Ectodermal cell (in vitro differentiated cells): ENCODE data around the gene OR8J3. TPM values are rescaled to one million over a fixed set of nuclear protein-coding genes. Genes with fewer than 3 reads are reported as not detected.
"Not testable (repeated sequence)": the region's sequence is repeated elsewhere in the genome, so short reads cannot be mapped to it uniquely, and the experiment has no call there.

Experiments used
- H3K27ac ChIP-seq: 2 replicates; pipeline ENCODE4 v1.7.0; 2013; ENCODE audit warnings: mild to moderate bottlenecking, low read depth, low read length; ENCODE audit not compliant: insufficient read depth, poor library complexity, severe bottlenecking
- H3K27me3 ChIP-seq: 2 replicates; pipeline ENCODE4 v1.7.0; 2013; ENCODE audit warnings: mild to moderate bottlenecking, low read length; ENCODE audit not compliant: insufficient read depth, control insufficient read depth, poor library complexity, severe bottlenecking
- H3K36me3 ChIP-seq: one replicate; pipeline ENCODE4 v1.7.0; 2013; ENCODE audit warnings: low read length; ENCODE audit not compliant: control insufficient read depth, insufficient read depth
- H3K4me1 ChIP-seq: one replicate; pipeline ENCODE4 v1.7.0; 2013; ENCODE audit warnings: low read length; ENCODE audit not compliant: control insufficient read depth, insufficient read depth
- H3K4me3 ChIP-seq: 2 replicates; pipeline ENCODE4 v1.7.0; 2013; ENCODE audit warnings: low read depth, low read length, control low read depth; ENCODE audit not compliant: insufficient read depth
- H3K9me3 ChIP-seq: 2 replicates; pipeline ENCODE4 v1.7.0; 2013; ENCODE audit warnings: mild to moderate bottlenecking, low read length, moderate library complexity; ENCODE audit not compliant: control insufficient read depth
- whole genome bisulfite sequencing, 2 experiments: methylation state at CpG; one replicate each; pipeline ENCODE4 v1.1.7; 2013; ENCODE audit warnings: missing lambda C conversion rate in 2 of 2; 5-methylcytosine and 5-hydroxymethylcytosine counted together
- polyA plus RNA-seq, 4 experiments: library from polyadenylated mRNA; stranded (reverse); fragments of 50-300 nt; gene quantifications; one replicate each; pipeline ENCODE4 v1.2.3, GENCODE V29; 2013

Gene OR8J3
- polyA plus RNA-seq (2013, experiment 1 of 4): not detected
- polyA plus RNA-seq (2013, experiment 2 of 4): not detected
- not detected for polyA plus RNA-seq (2013, experiment 3 of 4)
- not detected for polyA plus RNA-seq (2013, experiment 4 of 4)

GRCh38 chr11:56140151-56140661 is at the start of gene OR8J3:
TSS of gene OR8J3 (minus strand) at chr11:56140201. CDS start at chr11:56137718, 2,483 bp downstream.
- H3K27ac ChIP-seq: no peak within 1 kb of the TSS
- no peaks in the 10 kb centered on the region for H3K9me3 ChIP-seq
- H3K27me3 ChIP-seq: no peaks in the 10 kb centered on the region
- H3K4me1 ChIP-seq: no peaks in the 10 kb centered on the region
- no peak within 1 kb of the TSS for H3K4me3 ChIP-seq
- no peaks in the 10 kb centered on the region for H3K36me3 ChIP-seq

GRCh38 chr11:56188602-56189001 is 48.6 kb upstream of the OR8J3 start:
- no peak overlapping the region for H3K27ac ChIP-seq
- H3K4me3 ChIP-seq: no peak overlapping the region
- WGBS, 2 experiments: 87 to 94% methylated on average over 3 of the region's 3 CpGs

GRCh38 chr11:56183459-56183858 is 43.5 kb upstream of the OR8J3 start:
- H3K27ac ChIP-seq: no peak overlapping the region
- H3K36me3 ChIP-seq: no peaks in the 10 kb centered on the region
- no peaks in the 10 kb centered on the region for H3K4me1 ChIP-seq
- H3K9me3 ChIP-seq: no peaks in the 10 kb centered on the region
- H3K4me3 ChIP-seq: no peak overlapping the region
- no peaks in the 10 kb centered on the region for H3K27me3 ChIP-seq

More at GRCh38 chr11:56188602-56189001, 48.6 kb upstream of the OR8J3 start:
- Histone ChIP-seq H3K27me3 (no peaks in the 10 kb centered on the region), H3K9me3 (no peaks in the 10 kb centered on the region), H3K36me3 (no peaks in the 10 kb centered on the region), H3K4me1 (no peaks in the 10 kb centered on the region)

DNA sequence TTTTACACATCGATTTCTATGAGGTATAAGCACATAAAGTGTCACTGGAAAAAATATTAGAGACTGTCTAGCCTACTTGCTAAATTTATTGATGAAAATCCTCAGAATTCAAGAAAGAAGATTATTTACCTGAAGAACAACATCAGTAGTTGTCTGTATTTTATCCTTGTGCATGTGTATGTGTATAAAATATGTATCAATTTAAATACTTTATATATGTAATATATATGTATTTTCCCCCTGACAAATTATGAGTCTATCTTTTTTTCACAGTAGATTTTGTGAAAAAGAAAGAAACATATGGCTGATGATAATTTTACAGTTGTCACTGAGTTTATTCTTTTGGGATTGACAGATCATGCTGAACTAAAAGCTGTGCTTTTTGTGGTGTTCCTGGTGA is 36.3 kb upstream of the OR8J3 start, which contains the start of gene OR5J2:
OR5J2 (plus strand) TSS at position 301 of the 400 bp plus-strand sequence; CDS start at position 301, 0 bp downstream.
- 94 to 100% methylated on average over 1 of the region's 1 CpG for WGBS, 2 experiments
- Histone ChIP-seq H3K27me3 (no peaks in the 10 kb centered on the region), H3K9me3 (no peaks in the 10 kb centered on the region), H3K4me3 (no peak within 1 kb of the TSS), H3K4me1 (no peaks in the 10 kb centered on the region), H3K27ac (no peak within 1 kb of the TSS), H3K36me3 (no peaks in the 10 kb centered on the region)

GRCh38 chr11:56172256-56172830 is 32.3 kb upstream of the OR8J3 start:
- WGBS, 2 experiments: 88 to 97% methylated on average over 2 to 3 of the region's 3 CpGs
- H3K9me3 ChIP-seq: no peaks in the 10 kb centered on the region
- H3K27ac ChIP-seq: no peak overlapping the region
- no peaks in the 10 kb centered on the region for H3K27me3 ChIP-seq
- H3K4me3 ChIP-seq: no peak overlapping the region
- no peaks in the 10 kb centered on the region for H3K4me1 ChIP-seq
- no peaks in the 10 kb centered on the region for H3K36me3 ChIP-seq

GRCh38 chr11:56163804-56164203 is 23.8 kb upstream of the OR8J3 start:
- Histone ChIP-seq H3K4me3 (no peak overlapping the region), H3K36me3 (no peaks in the 10 kb centered on the region), H3K27me3 (no peaks in the 10 kb centered on the region), H3K4me1 (no peaks in the 10 kb centered on the region), H3K27ac (no peak overlapping the region), H3K9me3 (no peaks in the 10 kb centered on the region)
- WGBS, 2 experiments: 88 to 92% methylated on average over 2 to 3 of the region's 3 CpGs

DNA sequence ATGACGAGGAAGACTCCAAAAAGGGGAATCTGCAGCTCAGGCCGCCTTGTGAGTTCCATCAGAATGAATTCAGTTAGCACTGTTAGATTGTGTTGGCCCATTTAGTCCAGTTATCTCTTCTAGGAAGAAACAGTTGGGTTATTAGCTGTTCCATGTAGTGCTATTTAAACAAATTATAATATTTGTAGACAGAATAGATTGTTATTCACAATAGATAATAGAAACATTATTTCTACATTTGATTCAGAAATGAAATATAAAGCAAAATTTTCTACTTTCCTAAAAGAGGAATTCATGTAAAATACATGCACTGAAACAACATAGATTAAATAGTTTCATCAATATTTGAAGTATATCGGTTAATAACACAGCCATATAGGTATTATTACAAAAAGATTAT is 20.2 kb upstream of the OR8J3 start, which contains the start of gene OR8K5:
OR8K5 (minus strand) TSS at position 101 of the 400 bp plus-strand sequence; CDS start at position 101, 0 bp downstream.
- H3K27ac ChIP-seq: no peak within 1 kb of the TSS
- H3K27me3 ChIP-seq: no peaks in the 10 kb centered on the region
- WGBS, 2 experiments: 79 to 92% methylated on average over 2 to 3 of the region's 3 CpGs
- no peaks in the 10 kb centered on the region for H3K36me3 ChIP-seq
- no peaks in the 10 kb centered on the region for H3K4me1 ChIP-seq
- H3K4me3 ChIP-seq: no peak within 1 kb of the TSS
- no peaks in the 10 kb centered on the region for H3K9me3 ChIP-seq

DNA sequence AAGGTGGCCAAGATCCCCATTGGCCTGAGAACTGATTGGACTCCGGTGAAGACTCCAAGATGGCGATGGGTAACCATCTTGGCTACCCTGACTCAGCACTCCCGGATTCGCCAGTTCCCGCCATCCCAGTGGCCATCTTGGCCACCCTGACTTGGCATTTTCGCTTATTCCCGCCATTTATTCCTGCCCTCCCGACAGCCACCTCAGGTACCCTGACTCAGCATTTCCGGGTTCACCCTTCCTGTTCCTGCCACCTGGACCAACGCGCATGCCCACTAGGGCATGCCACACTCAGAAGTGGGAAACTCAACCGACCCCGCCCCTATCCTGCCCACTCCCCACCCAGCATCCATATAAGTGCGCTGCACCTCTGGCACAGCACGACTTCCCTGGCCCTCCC is 12.3 kb upstream of the OR8J3 start:
- Histone ChIP-seq H3K27me3 (no peaks in the 10 kb centered on the region), H3K4me3 (no peak overlapping the region), H3K4me1 (no peaks in the 10 kb centered on the region), H3K36me3 (no peaks in the 10 kb centered on the region), H3K9me3 (peaks cover 2% of the 10 kb centered on the region), H3K27ac (no peak overlapping the region)
- WGBS, 2 experiments: 95% methylated on average over 15 of the region's 15 CpGs

DNA sequence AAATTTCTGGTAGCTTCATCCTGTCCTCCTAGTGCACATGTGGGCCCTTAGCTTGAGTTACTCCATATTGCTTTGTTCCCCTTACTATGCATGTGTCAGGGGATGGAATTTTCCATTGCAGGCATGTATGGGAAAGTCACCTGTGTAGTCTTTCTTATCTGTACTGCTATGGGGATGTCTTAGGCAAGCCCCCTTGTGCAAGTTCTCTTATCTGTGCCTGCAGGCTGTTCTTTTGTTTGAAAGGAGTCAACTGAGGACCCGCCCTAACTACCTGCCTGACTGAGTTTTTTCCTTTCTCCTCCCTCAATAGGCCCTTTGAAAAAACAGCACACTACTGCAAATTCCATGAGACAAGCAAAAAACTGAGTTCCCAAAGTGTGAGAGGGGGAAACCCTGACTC is 11.4 kb upstream of the OR8J3 start:
- H3K4me1 ChIP-seq: no peaks in the 10 kb centered on the region
- no peaks in the 10 kb centered on the region for H3K27me3 ChIP-seq
- peaks cover 2% of the 10 kb centered on the region for H3K9me3 ChIP-seq
- H3K36me3 ChIP-seq: no peaks in the 10 kb centered on the region
- WGBS, 2 experiments: 95 to 100% methylated on average over 1 of the region's 1 CpG
- H3K4me3 ChIP-seq: no peak overlapping the region
- no peak overlapping the region for H3K27ac ChIP-seq

GRCh38 chr11:56143681-56144080 is 3.7 kb upstream of the OR8J3 start:
- H3K27me3 ChIP-seq, H3K36me3 ChIP-seq, H3K4me1 ChIP-seq, H3K4me3 ChIP-seq, H3K9me3 ChIP-seq, H3K27ac ChIP-seq: not testable (repeated sequence)
- 95 to 99% methylated on average over 20 to 28 of the region's 30 CpGs for WGBS, 2 experiments
